ENCODE results near the gene ANKRD11.

ANKRD11 gene

GRCh38 chr16:89293276-89294143 lies 196.9 kb downstream of the ANKRD11 start:
- DNase-seq (ENCODE audit: low read depth) = no peak
- TF ChIP-seq CTCF (IDR thresholded peaks at IDR 0.05; ENCODE audit: insufficient read depth, low read depth, low read length, missing control alignments) = no peak
- no peak overlapping the region for H3K4me3 ChIP-seq (ENCODE audit: low read length)

DNA sequence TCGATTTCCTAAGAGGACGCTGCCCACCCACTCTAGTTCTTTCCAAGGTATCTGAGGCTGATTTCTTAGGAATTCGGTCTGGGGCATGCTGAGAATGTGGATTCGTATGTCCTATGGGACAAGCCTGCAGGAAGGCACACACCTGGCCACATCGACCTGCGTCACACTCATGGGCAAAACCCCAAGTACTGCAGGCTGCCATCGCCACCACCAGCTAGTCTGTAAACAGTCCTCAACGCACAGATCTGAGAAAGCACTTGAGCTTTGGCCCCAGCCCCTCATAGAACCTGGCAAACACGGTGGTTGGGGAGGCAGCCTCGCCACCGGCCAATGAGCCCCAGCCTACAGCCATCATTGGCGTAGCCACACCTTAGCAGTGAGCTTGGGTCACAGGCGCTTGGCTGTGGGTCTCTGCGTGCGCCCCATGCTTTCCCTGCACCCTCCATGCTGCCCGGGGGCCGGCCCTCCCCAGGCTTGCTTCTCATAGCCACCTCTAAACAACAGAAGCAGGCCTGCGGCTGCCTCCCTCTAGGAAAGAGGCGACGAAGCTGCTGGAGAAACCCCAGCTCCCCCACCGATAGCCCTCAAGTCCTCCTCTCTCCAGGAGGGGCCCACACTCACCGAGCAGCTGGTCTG lies 197.8 kb downstream of the ANKRD11 start:
- no peak for TF ChIP-seq CTCF (IDR thresholded peaks at IDR 0.05; ENCODE audit: insufficient read depth, low read depth, low read length, missing control alignments)
- H3K4me3 ChIP-seq (ENCODE audit: low read length) = no peak overlapping the region
- DNase-seq (ENCODE audit: low read depth) = no peak

DNA sequence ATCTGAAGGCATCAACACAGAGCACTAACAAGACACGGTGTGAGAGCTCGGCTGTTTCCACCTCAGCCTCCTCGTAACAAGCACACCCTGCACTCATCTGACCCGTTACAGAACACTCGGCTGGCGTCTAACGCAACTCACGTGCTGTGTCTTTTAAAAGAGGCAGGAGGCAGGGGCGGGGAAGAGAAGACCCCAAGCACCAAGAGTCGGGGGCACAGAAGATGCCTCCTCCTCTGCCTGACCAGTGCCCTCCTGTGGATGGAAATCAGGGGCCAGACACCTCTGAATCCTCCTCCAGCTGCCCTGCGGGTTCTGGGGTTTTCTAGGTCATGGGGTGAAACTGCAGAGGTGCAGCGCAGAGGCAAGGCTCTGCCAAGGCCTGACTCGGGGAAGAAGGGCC lies 198.6 kb downstream of the ANKRD11 start:
- DNase-seq (ENCODE audit: low read depth) = no peak
- no peak overlapping the region for H3K4me3 ChIP-seq (ENCODE audit: low read length)
- no peak for TF ChIP-seq CTCF (IDR thresholded peaks at IDR 0.05; ENCODE audit: insufficient read depth, low read depth, low read length, missing control alignments)

DNA sequence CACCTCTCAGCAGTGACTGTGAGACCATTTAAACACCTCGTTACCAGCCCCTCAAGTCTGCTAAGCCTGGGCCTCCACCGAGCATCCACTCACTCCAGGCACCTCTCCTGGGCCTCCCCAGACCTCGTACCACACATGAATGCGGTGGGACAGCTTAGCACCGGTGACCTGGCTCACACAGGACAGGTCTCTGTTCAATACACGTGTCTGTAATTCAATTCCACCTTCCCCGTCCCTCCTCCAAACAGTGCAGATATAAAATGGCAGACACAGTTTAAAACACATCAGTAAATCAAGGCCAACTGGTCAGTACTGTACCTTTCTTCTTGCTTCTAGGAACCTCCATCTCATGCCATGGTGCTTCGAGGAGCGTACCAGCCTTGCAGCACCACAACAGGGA lies 199.0 kb downstream of the ANKRD11 start:
- H3K4me3 ChIP-seq (ENCODE audit: low read length) = no peak overlapping the region
- no peak for TF ChIP-seq CTCF (IDR thresholded peaks at IDR 0.05; ENCODE audit: insufficient read depth, low read depth, low read length, missing control alignments)
- no peak for DNase-seq (ENCODE audit: low read depth)

GRCh38 chr16:89290887-89291286 lies 199.5 kb downstream of the ANKRD11 start:
- no peak overlapping the region for H3K4me3 ChIP-seq (ENCODE audit: low read length)
- DNase-seq (ENCODE audit: low read depth) = no peak
- no peak for TF ChIP-seq CTCF (IDR thresholded peaks at IDR 0.05; ENCODE audit: insufficient read depth, low read depth, low read length, missing control alignments)

GRCh38 chr16:89290472-89290871 lies 199.9 kb downstream of the ANKRD11 start:
- H3K4me3 ChIP-seq (ENCODE audit: low read length) = no peak overlapping the region
- no peak for DNase-seq (ENCODE audit: low read depth)
- TF ChIP-seq CTCF (IDR thresholded peaks at IDR 0.05; ENCODE audit: insufficient read depth, low read depth, low read length, missing control alignments) = no peak
